Fibroblast of villous mesenchyme (primary cell): Measurements from ENCODE around the gene RESP18. TPM values are rescaled to one million over a fixed set of nuclear protein-coding genes. Genes with fewer than 3 reads are reported as not detected.

ENCODE experiments used
- DNase-seq: peaks from one replicate; pipeline ENCODE4 v3.0.0-alpha.2; 2010; ENCODE audit warnings: low read depth
- H3K4me3 ChIP-seq: 2 replicates; pipeline ENCODE4 v1.5.1; 2011; ENCODE audit warnings: low read depth, mild to moderate bottlenecking, low read length
- CTCF ChIP-seq: IDR thresholded peaks from 2 replicates; pipeline ENCODE4 v1.5.1; 2012; ENCODE audit warnings: low read depth, mild to moderate bottlenecking, low read length; ENCODE audit not compliant: insufficient read depth
- total RNA-seq: library from RNA; depleted of rRNA; stranded (reverse); fragments of >200 nt; gene quantifications from 2 replicates; pipeline ENCODE4 v1.2.3, GENCODE V29; 2012

Gene RESP18
- total RNA-seq: not detected in 2 replicates

DNA sequence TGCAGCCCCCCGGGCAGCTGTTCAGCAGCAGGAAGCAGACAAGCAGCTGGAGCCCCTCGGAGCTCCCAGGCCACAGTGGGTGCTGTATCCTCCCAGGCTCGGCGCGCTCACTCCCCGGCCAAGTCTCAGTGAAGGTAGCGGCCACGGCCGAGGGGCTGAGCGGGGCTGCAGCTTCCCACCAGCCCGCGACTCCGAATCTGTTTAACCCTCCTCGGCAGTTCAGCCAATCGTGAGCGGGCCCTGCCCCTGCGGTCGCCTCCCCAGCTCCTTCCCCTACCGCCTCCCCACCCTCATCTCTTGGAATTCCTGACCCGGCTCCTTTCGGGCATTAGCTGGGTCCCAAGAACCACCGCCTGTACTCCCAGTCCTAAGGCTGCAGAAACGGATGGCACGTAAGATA is at the start of gene RESP18:
TSS of gene RESP18 (minus strand) at position 203 of the 400 bp plus-strand sequence.
- no peak for DNase-seq
- no peak for TF ChIP-seq CTCF
- no peak within 1 kb of the TSS for H3K4me3 ChIP-seq

DNA sequence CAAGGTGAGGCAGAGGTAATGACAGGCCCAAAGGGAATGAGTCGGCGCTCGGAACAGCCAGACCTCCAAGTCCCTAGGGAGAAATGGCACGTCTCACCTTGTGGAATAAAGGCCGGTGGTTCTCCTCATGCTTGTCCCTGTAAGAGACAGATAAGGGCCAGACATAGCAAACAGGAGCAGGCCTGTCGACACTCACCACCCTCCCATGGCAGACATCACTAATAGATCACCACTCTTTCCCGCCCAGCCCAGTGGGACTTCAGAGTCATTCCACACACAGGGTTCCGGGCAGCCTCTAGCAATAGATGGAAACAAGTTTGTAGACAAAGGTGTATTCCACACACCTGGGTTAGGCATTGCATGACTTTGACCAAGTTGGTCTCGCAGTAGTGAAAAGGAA is 48.9 kb upstream of the RESP18 start:
- DNase-seq: no peak
- no peak for TF ChIP-seq CTCF
- no peak overlapping the region for H3K4me3 ChIP-seq

- no peak overlapping the region for H3K4me3 ChIP-seq
- DNase-seq: no peak
- TF ChIP-seq CTCF: no peak
Measured at GRCh38 chr2:219380926-219381325, 48.4 kb upstream of the RESP18 start.

- H3K4me3 ChIP-seq: no peak overlapping the region
- DNase-seq: no peak
- no peak for TF ChIP-seq CTCF
Measured at GRCh38 chr2:219378163-219378851, 45.8 kb upstream of the RESP18 start.

DNA sequence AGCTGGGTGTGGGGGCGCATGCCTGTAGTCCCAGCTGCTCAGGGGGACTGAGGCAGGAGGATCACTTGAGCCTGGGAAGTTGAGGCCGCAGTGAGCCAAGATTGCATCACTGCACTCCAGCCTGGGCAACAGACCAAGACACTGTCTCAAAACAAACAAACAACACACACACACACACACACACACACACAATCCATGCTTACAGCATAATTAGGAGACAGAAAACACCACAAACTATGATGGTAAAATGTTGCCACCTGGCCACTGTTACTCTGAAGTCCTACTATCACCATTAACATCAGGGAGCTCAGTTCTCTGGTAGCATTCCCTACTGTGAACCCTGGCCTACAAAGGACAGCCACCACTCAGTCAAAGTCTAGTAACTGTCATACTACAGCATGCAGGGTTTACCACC is 36.9 kb upstream of the RESP18 start:
- no peak for TF ChIP-seq CTCF
- peak; percentile 85 for DNase-seq
- no peak overlapping the region for H3K4me3 ChIP-seq

DNA sequence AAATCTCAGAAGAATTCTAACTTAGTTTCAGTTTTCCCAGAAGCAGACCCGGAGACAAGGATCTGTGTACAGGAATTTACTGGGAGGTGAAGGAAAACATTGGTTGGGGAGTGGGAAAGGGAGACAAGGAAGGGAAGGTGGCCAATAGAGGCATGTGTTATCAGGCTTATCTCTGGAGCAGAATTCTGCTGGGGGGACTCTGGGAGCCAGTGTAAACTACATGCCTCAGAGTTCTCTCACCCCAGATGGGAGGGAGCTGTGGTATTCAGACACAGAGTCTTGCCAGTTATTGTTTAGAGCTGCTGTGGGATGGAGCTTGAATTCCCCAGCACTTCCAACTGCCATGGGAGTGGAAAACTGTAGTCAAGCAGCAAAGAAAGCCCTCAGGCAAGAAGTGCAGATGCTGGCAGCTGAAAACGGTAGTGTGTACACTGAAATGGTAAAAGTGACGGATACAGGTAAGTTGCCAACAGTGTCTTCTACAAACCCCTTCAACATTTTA is 36.2 kb upstream of the RESP18 start:
- DNase-seq: peak; percentile 90
- no peak for TF ChIP-seq CTCF
- peak overlapping the region; percentile 39 for H3K4me3 ChIP-seq
